NCI-H1436 (cell line): ENCODE measurements around the gene CADPS2.

Source experiments
- DNase-seq: peaks from one replicate; lab custom pipeline; 2025; lab: John Stamatoyannopoulos, UW

Gene CADPS2

GRCh38 chr7:122310119-122311021 is 575.9 kb downstream of the CADPS2 start:
- no peak for DNase-seq

- DNase-seq: no peak
Measured at GRCh38 chr7:122309421-122309820, 576.8 kb downstream of the CADPS2 start.

GRCh38 chr7:122307228-122307621 is 579.0 kb downstream of the CADPS2 start:
- no peak for DNase-seq

- no peak for DNase-seq
Measured at GRCh38 chr7:122306320-122307227, 579.7 kb downstream of the CADPS2 start.

- DNase-seq: peak; percentile 58
Measured at GRCh38 chr7:122305475-122306319, 580.6 kb downstream of the CADPS2 start.

- no peak for DNase-seq
Measured at GRCh38 chr7:122304996-122305421, 581.3 kb downstream of the CADPS2 start.

GRCh38 chr7:122304319-122304975 is 581.8 kb downstream of the CADPS2 start, which contains the start of gene FEZF1:
TSS of gene FEZF1 (minus strand) at chr7:122304750. CDS start at chr7:122304437, 313 bp downstream.
- peak; percentile 57 for DNase-seq

GRCh38 chr7:122303531-122304318 is 582.5 kb downstream of the CADPS2 start:
- no peak for DNase-seq

- no peak for DNase-seq
Measured at GRCh38 chr7:122302761-122303530, 583.3 kb downstream of the CADPS2 start.

- no peak for DNase-seq
Measured at GRCh38 chr7:122301858-122302760, 584.2 kb downstream of the CADPS2 start.

- DNase-seq: no peak
Measured at GRCh38 chr7:122300956-122301833, 585.1 kb downstream of the CADPS2 start.

- DNase-seq: no peak
Measured at GRCh38 chr7:122300211-122300932, 585.9 kb downstream of the CADPS2 start.

- DNase-seq: no peak
Measured at GRCh38 chr7:122299624-122300210, 586.5 kb downstream of the CADPS2 start.

GRCh38 chr7:122298618-122299017 is 587.6 kb downstream of the CADPS2 start:
- no peak for DNase-seq

- DNase-seq: no peak
Measured at GRCh38 chr7:122298131-122298530, 588.1 kb downstream of the CADPS2 start.

- DNase-seq: no peak
Measured at GRCh38 chr7:122291189-122291588, 595.1 kb downstream of the CADPS2 start.
